ENCODE results near the gene KANSL1.
"Not testable (repeated sequence)": the region's sequence is repeated elsewhere in the genome, so short reads cannot be mapped to it uniquely, and the experiment has no call there.

Gene KANSL1

DNA sequence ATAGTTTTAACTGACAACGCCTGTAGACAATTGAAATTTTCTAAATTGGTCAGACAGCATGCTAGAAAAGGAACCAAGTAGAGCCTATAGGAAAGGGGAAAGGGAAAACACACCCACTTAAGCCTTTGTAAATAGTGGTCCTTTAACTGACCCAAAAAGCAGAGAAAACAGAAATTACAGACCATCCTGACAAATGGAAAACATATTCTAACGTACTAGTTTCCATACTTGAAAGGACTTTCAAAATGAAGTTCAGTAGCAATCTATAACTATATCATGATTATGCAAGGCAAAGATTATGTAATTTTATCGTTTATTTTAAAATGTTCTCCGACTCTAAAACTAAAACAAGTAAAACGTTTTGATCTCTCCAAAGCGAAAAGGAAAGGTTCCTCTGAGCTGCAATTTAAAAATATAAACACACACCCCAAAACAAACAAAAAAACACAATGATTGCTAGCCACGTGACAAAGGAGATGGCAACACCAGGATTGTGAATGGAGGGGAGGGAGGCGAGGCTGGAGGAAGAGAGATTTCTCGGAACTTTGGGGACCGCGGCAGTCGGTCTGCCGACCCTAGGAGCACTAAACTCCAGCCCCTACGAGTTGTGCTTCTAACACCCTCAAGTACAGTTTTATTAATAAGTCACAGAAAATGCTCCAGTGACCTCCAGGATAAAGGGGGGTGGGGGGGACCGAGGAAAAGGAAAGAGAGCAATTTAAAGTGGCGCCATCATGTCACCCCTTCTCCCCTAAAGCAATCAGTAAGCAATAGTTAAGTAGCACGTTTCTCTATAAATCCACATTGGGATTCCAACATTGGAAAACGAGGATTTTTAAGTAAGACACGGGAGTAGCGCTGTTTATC, 1.7 kb downstream of the KANSL1 start:
- DNase-seq, result peak; percentile 52

DNA sequence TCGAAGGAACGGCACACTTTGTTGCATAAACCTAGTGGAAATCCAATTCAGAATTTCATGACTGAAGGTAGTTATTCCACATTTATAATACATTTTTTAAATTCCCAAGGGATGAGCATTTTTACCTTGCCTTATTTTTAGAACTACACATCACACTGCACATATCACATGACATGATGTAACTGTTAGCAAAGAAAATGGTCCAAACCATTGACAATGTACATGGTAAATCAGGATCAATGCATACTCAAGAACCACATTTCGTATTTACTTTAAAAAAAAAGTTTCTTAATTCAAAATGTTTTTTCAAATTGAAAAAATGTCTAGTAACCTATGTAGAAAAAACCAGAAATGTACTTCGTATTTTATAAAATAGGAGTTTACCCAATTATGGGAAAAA, 2.5 kb downstream of the KANSL1 start:
- DNase-seq, result no peak

DNA sequence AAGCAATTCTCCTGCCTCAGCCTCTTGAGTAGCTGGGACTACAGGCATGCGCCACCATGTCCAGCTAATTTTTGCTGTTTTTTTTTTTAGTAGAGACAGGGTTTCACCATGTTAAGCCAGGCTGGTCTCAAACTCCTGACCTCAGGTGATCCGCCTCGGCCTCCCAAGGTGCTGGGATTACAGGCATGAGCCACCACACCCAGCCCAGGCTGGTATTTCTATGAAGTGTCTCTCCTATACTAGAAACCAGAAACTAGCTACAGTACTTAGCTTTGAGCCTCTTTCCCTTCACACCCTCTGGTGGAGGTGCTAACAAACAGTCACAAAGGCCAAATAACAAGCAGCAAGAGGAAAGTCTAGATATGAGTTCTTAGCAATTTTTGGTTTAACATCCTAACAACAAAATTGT, 6.4 kb downstream of the KANSL1 start:
- not testable (repeated sequence) for DNase-seq

DNA sequence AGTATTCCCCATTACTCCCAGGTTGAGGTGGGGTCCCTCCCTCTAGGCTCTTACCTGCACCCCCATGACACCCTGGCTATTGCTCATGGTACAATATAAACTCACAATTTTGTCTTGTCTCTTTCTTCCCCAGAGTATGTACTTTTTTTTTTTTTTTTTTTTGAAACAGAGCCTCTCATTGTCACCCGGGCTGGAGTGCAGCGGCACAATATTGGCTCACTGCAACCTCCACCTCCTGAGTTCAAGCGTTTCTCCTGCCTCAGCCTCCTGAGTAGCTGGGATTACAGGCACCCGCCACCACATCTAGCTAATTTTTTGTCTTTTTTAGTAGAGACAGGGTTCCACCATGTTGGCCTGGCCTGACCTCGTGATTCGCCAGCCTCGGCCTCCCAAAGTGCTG, 8.5 kb downstream of the KANSL1 start:
- DNase-seq, result no peak

DNA sequence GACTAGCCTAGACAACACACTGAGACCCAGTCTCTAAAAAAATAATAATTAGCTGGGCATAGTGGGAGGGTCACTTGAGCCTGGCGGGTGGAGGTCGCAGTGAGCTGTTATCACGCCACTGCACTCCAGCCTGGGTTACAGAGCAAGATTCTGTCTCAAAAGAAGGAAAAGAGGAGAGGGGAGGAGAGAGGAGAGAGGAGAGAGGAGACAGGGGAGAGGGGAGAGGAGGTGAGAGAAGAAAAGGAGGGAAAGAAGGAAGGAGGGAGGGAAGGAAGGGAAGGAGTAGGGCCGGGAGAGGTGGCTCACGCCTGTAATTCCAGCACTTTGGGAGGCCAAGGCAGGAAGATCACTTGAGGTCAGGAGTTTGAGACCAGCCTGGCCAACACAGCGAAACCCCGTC, 9.8 kb downstream of the KANSL1 start:
- not testable (repeated sequence) for DNase-seq

DNA sequence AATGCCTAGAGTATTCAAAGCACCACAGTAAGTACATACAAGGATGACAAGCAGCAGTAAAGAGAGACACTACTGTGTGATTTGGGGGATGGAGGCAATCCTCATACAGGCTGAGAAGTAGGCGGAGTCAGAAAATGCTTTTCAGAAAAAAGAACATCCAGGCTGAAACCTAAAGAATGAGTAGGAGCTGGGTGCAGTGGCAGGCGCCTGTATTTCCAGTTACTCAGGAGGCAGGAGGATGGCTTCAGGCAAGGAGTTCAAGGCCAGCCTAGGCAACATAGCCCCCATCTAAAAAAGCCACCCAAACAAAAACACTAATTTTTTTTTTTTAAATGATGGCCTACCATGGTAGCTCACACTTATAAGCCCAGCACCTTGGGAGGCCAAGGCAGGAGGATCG, 10.3 kb downstream of the KANSL1 start:
- DNase-seq, result no peak

DNA sequence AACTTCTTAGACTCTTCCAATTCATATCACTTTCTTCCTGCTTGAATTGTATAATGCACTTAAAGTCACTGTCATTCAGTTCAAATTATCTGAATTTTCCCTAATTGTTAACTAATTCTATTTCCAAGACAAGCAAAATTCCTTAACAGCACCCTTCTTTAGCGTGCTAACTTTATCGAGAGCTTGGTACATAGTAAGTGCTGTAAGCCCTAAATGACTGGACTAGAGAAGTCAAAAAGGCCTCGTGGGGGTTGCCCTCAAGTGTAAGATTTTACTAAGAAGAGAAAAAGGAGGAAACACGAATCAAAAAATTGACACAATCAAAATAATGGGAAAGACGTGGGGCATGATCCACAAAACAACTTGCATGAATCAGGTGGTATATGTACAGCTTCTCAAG, 11.3 kb downstream of the KANSL1 start:
- DNase-seq, result no peak

DNA sequence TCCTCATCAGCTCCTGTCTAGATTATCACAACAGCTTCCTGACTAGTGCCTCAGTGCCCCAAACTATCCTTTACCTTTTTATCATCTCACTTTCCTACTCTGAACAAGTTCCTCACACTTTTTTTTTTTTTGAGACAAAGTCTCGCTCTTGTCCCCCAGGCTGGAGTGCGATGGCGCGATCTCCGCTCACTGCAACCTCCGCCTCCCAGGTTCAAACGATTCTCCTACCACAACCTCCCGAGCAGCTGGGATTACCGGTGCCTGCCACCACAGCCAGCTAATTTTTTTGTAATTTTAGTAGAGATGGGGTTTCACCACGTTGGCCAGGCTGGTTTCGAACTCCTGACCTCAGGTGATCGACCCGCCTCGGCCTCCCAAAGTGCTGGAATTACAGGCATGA, 11.9 kb downstream of the KANSL1 start:
- not testable (repeated sequence) for DNase-seq

DNA sequence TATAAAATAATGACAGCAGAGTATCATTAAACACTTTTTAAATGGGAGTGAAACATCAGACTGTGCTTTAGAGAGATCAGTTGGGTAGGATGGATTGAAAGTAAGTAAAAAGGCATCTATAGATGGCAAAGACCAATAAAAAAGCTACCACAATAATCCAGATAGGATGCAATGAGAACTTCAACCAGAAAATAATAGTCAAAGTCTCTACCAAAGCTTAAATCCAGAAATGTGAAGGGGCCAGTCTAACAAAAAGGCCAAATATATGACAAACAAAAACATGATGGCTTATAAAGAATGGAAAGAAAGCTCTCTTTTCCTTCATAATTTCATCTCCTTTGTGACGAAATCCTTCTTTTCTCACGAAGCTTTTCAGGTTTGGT, 12.3 kb downstream of the KANSL1 start:
- no peak for DNase-seq

DNA sequence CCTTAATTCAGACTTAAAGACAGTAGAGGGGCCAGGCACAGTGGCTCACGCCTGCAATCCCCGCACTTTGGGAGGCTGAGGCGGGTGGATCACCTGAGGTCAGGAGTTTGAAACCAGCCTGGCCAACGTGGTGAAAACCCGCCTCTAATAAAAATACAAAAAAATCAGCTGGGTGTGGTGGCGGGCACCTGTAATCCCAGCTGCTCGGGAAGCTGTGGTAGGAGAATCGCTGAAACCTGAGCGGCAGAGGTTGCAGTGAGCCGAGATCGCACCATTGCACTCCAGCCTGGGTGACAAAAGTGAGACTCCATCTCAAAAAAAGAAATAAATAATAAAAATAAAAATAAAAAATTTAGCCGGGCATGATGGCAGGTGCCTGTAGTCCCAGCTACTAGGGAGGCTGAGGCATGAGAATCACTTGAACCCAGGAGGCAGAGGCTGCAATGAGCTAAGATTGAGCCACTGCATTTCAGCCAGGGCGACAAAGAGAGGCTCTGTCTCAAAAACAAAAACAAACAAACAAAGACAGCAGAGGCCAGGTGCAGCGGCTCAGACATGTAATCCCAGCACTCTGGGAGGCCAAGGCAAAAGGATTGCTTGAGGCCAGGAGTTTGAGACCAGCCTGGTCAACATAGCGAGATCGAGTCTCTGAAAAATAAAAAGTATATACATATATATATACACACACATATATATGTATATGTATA, 12.9 kb downstream of the KANSL1 start:
- not testable (repeated sequence) for DNase-seq

DNA sequence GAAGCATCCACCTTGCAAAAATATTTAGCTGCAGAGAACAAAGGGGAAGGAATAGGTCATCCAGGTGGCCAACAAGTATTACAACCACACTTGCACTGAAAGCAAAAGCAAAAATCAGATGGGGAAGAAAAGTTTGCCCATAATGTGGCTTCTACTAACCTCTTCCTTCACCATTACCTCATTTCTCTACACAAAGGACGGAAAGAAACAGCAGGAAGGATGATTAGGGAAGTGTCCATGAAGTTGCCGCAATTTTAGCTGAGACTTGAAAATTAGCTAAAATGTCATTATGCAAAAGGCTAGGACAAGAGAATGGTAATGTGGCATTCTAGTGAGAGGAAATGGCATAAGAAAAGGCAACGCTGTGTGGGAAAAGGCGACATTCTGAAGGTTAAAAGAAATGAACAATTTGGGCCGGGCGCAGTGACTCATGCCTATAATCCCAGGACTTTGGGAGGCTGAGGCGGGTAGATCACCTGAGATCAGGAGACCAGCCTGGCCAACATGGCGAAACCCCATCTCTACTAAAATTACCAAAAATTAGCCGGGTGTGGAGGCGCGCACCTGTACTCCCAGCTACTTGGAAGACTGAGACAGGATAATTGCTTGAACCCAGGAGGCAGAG, 13.7 kb downstream of the KANSL1 start:
- no peak for DNase-seq

DNA sequence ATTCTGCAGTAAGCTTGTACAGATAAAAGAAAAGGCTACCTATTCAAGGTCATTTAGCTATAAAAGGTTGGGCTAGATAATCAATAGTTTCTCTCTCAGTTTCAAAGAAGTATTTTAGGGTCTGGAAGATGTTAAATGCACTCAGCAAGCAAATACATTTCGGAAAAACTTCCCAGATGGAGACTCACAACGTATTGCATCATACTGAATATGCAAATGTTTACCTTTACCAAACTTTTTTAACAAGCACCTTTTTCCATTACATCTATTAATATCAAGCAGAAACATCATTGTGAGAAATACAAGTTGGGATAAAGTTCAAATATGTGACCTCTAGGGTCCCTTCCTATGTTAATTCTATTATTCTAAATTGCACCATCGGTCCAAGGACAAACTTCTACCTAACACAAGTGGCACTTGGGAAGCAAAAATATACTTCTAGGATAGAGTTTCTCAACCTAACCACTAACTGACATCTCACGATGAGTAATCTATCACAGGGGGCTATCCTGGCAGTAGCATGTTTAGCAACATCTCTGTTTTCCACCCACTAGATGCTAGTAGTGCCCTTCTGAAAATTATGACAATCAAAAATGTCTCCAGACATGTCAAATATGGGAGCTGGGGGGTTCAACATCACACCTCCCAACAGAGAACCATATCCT, 14.5 kb downstream of the KANSL1 start:
- no peak for DNase-seq

DNA sequence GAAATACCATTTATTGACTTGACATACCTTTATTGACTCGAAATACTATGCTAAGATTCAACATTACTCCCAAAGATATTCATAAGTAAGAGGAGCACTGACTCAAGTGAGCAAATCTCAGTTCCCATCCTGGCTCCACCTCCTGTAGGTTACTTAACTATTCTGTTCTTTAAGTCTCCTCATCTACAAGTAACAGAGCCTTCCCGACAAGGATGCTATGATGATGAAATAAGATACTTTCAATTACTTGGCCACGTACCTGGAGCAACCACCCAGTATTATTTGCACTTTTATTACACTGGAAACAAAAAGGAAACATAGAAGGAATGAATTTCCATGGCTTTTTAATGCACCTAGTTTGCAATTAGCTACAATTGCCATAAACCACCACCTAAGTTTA, 16.3 kb downstream of the KANSL1 start:
- DNase-seq, result no peak

DNA sequence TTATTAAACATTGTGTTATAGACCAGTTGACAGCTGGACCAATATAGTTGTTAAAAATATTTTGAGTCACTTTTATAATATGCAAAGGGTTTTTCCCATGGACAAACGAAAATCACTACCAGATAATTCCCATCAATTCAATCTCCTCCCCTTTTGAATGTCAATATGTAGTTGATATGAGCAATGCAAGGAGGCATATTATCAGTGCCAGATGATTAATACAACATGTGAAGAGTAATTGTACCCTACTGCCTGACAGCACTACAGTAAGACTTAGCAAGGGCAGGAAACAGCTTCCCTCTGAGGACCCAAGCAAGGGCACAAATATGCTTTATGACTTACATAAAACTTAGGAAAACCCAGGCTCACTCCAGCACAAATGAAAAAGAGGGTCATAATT, 17.3 kb downstream of the KANSL1 start:
- no peak for DNase-seq

DNA sequence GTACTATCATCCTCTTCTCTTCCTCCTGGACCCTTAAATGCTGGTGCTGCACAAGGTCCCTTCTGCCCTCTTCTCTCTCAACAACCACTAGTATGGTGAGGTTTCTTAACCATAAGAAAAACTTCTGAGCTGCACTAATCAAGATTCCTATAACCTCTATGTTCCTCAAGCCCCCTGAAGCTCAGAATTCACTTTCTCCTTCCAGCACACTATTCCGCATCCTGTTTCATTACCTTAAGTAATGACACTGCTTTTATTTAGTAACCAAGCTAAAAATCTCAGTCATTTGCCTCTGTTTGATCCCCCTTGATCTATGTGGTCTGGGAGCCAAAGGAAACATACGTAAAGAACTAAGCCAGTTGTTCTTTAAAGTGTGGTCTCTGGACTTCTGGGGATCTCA, 20.1 kb downstream of the KANSL1 start:
- DNase-seq, result no peak

DNA sequence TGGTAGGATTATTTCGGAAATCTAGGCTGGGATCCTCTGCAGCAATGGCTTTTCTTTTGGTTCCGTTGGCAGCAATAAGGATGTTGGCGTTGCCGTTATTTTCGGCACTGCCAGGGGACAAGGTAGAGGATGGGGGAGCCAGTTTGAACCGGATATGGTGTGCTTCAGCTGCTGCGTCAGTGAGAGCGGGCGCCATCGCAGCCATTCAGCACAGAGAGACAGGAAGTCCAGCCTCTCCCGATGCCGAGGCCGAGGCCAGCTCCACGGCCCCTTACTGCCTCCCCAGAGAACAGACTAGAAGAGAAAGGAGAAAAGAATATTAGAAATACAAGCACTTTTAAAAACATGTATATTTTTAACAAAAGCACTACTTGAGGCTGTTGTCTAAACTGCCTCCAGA, 21.3 kb downstream of the KANSL1 start:
- DNase-seq, result no peak

DNA sequence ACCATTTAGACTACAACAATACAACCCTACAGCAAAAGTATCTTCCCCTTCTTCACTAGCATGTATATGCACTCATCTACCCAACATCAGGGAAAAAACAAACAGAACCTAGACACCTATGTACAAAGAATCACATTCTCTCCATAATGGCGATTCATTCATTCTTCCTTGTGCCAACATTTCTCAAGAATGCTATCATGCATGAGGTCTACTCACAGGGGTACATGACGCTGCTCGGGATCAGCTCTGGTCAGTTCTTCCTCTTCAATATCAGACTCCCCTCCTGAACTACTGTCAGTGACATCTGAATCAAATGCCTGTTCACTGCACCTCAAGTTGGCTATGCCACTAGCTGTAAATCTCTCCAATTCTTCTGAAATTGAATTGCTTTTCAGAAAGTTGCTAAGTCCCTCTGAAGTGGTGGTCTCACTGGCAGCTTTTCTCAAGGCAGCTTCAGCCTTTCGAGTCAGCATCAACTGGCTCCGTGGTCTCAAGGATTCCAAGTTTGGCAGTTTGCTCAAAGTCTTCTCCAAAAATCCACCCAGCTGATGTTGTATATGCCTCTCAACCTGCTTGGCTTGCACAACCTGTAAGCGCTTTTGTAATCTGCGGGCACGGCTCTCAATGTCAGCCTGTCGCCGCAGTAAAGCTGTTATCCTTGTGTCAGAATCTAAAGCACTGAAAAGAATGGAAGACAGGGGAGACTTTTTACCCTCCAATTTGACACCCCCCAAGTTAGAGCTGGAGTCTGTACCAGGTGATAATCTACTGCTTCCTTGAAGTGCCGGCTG, 22.4 kb downstream of the KANSL1 start:
- DNase-seq, result no peak

DNA sequence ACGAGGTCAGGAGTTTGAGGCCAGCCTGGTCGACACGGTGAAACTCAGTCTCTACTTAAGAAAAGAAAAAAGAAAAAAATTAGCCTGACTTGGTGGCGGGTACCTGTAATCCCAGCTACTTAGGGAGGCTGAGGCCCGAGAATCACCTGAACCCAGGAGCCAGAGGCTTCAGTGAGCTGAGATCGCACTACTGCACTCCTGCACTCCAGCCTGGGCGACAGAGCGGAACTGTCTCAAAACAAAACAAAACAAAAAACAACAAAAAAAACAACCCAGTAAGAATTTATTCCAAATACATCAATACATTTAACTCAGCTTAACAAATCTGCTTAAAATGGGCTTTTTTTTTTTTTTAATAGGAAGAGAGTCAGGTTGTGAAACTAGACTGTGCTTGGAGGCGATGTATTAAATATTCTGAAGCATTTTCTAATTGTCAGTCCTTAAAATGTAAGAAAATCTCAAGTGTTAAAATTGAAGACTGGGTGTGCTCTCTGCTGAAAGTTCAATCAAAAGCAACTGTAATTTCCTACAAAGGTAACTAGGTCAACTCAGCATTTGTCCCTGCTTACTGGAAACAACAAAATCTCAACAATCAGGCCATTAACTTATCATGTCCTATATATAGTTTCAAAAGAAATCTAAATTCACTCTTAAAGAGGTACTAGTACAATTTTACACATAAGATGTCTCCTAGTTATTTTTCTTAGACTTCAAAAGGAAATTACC, 23.2 kb downstream of the KANSL1 start:
- no peak for DNase-seq

DNA sequence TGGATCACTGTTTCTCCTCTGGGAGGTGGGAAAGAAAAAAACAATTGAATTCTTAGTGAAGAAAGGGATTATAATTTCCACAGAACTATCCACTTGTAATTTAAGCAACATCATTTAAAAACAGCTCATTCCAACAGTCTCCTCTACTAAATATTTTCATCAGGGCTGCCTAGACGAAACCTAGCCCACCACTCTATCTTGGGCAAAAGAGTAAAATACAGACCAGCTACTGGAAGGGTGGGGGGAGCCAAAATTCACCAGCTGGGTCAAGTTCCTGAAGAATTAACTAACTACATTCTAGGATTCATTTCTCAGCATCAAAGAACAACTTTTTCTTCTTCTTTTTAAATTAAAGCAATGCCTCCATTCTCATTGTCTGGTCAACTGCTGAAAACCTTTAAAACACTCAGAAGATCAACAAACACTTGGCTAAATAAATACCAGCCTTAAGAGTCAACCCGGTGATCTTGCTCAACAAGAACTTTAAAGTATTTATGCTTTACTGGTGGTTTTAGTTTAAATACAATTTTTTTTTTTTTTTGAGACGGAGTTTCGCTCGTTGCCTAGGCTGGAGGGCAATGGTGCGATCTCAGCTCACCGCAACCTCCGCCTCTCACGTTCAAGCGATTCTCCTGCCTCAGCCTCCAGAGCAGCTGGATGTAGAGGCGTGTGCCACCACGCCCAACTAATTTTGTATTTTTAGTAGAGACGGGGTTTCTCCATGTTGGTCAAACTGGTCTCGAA, 25.2 kb downstream of the KANSL1 start:
- DNase-seq, result no peak

DNA sequence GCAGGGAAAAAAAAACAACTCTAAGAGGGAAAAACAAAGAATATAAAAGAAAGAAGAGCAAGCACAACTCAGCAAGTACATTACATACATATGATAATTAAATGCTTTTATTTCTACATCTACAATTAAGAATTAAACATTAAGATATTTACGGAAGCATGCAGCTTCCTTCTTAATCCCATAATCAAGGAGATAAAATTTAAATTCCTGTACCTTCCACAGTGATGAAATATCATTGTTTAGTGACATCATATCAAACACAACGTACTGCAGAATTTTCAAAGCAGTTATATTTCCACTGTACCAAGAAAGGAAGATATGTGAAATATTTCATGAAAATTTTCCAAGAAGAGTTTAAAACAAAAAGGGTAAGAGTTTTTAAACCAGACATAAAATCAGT, 26.0 kb downstream of the KANSL1 start:
- no peak for DNase-seq

DNA sequence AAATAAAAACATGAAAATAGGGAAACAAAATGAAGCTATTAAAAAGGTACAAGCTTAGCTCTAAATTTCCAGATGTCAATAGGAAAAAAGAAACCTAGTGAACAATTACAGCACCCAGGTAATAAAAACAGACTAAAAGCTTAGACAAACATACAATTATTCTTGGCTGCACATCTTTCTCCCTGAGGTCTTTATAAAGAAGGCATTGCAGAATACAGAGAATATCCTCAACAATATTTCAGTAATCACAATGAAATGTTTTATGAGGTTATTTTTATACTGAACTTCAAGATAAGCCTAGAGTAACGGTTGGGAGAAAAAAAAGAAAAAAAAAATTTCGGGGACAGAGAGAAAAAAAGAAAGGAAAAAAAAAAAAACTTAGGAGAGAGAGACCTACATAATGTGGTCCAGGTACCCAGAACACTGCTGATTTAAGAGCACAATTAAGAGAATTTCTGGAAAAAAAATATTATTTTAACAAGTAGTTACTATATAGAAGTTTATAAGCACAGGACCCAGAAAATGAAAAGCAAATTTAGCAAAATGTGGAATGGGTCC, 26.5 kb downstream of the KANSL1 start:
- DNase-seq, result no peak

All from NCI-H526 treated with DMSO at 0.1 percent for 48 hours (cell line).